HCT116 (cell line): ENCODE results near the gene DAGLA. TPM values are rescaled to one million over a fixed set of nuclear protein-coding genes. Genes with fewer than 3 reads are reported as not detected.

Source experiments
- ATAC-seq: fragments of 200-7000 bp; cut with Tn5 transposase; 2 replicates; pipeline ENCODE4 v1.9.1; 2020; ENCODE audit warnings: mild to moderate bottlenecking, moderate library complexity
- BruUV-seq: library from RNA; stranded (reverse); fragments of 400-500 nt; replicated peaks from 2 replicates; lab custom pipeline; 2021; lab: Mats Ljungman, UMichigan
- CTCF ChIA-PET: fragments of 300-600 bp; sonication (Branson Sonifier 250); formaldehyde crosslinking; loops from one replicate; lab custom pipeline; 2021; ENCODE audit warnings: antibody characterized with exemption; lab: Charles Lee
- POLR2A ChIA-PET: fragments of 300-600, 350-600 bp; sonication (Branson Sonifier 250); formaldehyde crosslinking; loops from one replicate; lab custom pipeline; 2021; ENCODE audit warnings: antibody characterized with exemption; lab: Charles Lee
- RAD21 ChIA-PET, 2 experiments: fragments of 300-600 bp; sonication (Branson Sonifier 250); formaldehyde crosslinking; loops; one replicate each; lab custom pipeline; 2023; ENCODE audit warnings: low total read pairs in 2 of 2; ENCODE audit not compliant: uncharacterized antibody in 2 of 2, unreplicated experiment in 2 of 2, low non-redundant PET in 1 of 2; lab: Charles Lee
- DNase-seq: peaks from one replicate; pipeline ENCODE4 v3.0.0-alpha.2; 2010; ENCODE audit warnings: low read depth, low spot score
- H2AFZ ChIP-seq: fragments of 200-600 bp; shearing (Covaris generic), sonication (generic); 2 replicates; pipeline ENCODE4 v1.6.1; 2017; ENCODE audit warnings: low read depth, mixed run types, mixed read lengths, antibody characterized with exemption, low read length; ENCODE audit not compliant: poor library complexity, severe bottlenecking
- H3K27ac ChIP-seq: 2 replicates; pipeline ENCODE4 v1.5.1; 2012; ENCODE audit warnings: low read depth, low read length
- H3K27me3 ChIP-seq: fragments of 200-600 bp; sonication (generic); 2 replicates; pipeline ENCODE4 v1.6.1; 2016; ENCODE audit warnings: mixed run types, low read length, mixed read lengths; ENCODE audit not compliant: insufficient read depth
- H3K36me3 ChIP-seq, 2 experiments: fragments of 200-500 bp in 1 of 2; fragments of 200-600 bp in 1 of 2; sonication (Bioruptor generic) in 1 of 2; sonication (generic) in 1 of 2; 2 replicates each; pipeline versions ENCODE4 v1.5.1 to v1.6.1; 2014 to 2016; ENCODE audit warnings: low read length in 2 of 2, inconsistent platforms in 1 of 2, mixed read lengths in 1 of 2, mixed run types in 1 of 2; ENCODE audit not compliant: insufficient read depth in 2 of 2, control insufficient read depth in 1 of 2
- H3K4me1 ChIP-seq, 2 experiments: fragments of 200-600 bp in 1 of 2; sonication (generic) in 1 of 2; 2 replicates each; pipeline versions ENCODE4 v1.5.1 to v1.6.1; 2012 to 2017; ENCODE audit warnings: low read length in 2 of 2, inconsistent platforms in 1 of 2, mild to moderate bottlenecking in 1 of 2, mixed read lengths in 1 of 2, mixed run types in 1 of 2, moderate library complexity in 1 of 2; ENCODE audit not compliant: insufficient read depth in 2 of 2, control insufficient read depth in 1 of 2
- H3K4me2 ChIP-seq: fragments of 200-600 bp; sonication (generic); 2 replicates; pipeline ENCODE4 v1.6.1; 2017; ENCODE audit warnings: mixed run types, low read length, mixed read lengths
- H3K4me3 ChIP-seq, 2 experiments: fragments of 200-600 bp in 1 of 2; sonication (generic) in 1 of 2; replicated peaks in 1 of 2; 2 replicates each; pipeline ENCODE4 v1.5.1; 2011 to 2016; ENCODE audit warnings: low read length in 2 of 2, control low read depth in 1 of 2, low read depth in 1 of 2, mild to moderate bottlenecking in 1 of 2, mixed read lengths in 1 of 2, mixed run types in 1 of 2
- H3K79me2 ChIP-seq: fragments of 200-600 bp; sonication (generic); 2 replicates; pipeline ENCODE4 v1.6.1; 2017; ENCODE audit warnings: mild to moderate bottlenecking, mixed run types, low read length, moderate library complexity, mixed read lengths; ENCODE audit not compliant: insufficient read depth
- H3K9ac ChIP-seq: fragments of 200-600 bp; sonication (generic); 2 replicates; pipeline ENCODE4 v1.6.1; 2016; ENCODE audit warnings: low read length, mixed read lengths
- H3K9me2 ChIP-seq: fragments of 200-600 bp; sonication (generic), shearing (Covaris generic); 2 replicates; pipeline ENCODE4 v1.6.1; 2017; ENCODE audit warnings: mixed run types, mild to moderate bottlenecking, moderate library complexity; ENCODE audit not compliant: insufficient read depth
- H3K9me3 ChIP-seq, 2 experiments: fragments of 200-500 bp in 1 of 2; fragments of 200-600 bp in 1 of 2; sonication (Bioruptor generic) in 1 of 2; sonication (generic) in 1 of 2; 2 replicates each; pipeline ENCODE4 v1.6.1; 2014 to 2017; ENCODE audit warnings: low read length in 2 of 2, mixed read lengths in 2 of 2, inconsistent platforms in 1 of 2, low read depth in 1 of 2, mild to moderate bottlenecking in 1 of 2, mixed run types in 1 of 2, moderate library complexity in 1 of 2; ENCODE audit not compliant: control insufficient read depth in 1 of 2, insufficient read depth in 1 of 2
- H4K20me1 ChIP-seq: fragments of 200-600 bp; sonication (generic), shearing (Covaris generic); 2 replicates; pipeline ENCODE4 v1.6.1; 2017; ENCODE audit warnings: mixed run types, mild to moderate bottlenecking, moderate library complexity; ENCODE audit not compliant: insufficient read depth
- CBX3 ChIP-seq: IDR thresholded peaks from 2 replicates; pipeline ENCODE4 v1.6.1; 2012; ENCODE audit warnings: low read depth
- EGR1 ChIP-seq: IDR thresholded peaks from 2 replicates; pipeline ENCODE4 v1.6.1; 2012; ENCODE audit warnings: low read depth
- EZH2phosphoT487 ChIP-seq: fragments of 200-600 bp; IDR thresholded peaks from 2 replicates; pipeline ENCODE4 v1.6.1; 2018; ENCODE audit warnings: antibody characterized with exemption, borderline replicate concordance
- MAX ChIP-seq: IDR thresholded peaks from 2 replicates; pipeline ENCODE4 v1.6.1; 2012
- REST ChIP-seq: IDR thresholded peaks from 2 replicates; pipeline ENCODE4 v1.6.1; 2012; ENCODE audit warnings: low read depth
- SIN3A ChIP-seq: IDR thresholded peaks from 2 replicates; pipeline ENCODE4 v1.6.1; 2012; ENCODE audit warnings: low read depth
- SP1 ChIP-seq: IDR thresholded peaks from 2 replicates; pipeline ENCODE4 v1.6.1; 2012; ENCODE audit warnings: low read depth
- SRF ChIP-seq: IDR thresholded peaks from 2 replicates; pipeline ENCODE4 v1.6.1; 2012; ENCODE audit warnings: low read depth
- YY1 ChIP-seq: IDR thresholded peaks from 2 replicates; pipeline ENCODE4 v1.6.1; 2011; ENCODE audit warnings: low read length, low read depth, moderate library complexity, mild to moderate bottlenecking; ENCODE audit not compliant: insufficient replicate concordance; ENCODE audit errors: extremely low read depth
- ZBTB33 ChIP-seq: IDR thresholded peaks from 2 replicates; pipeline ENCODE4 v1.6.1; 2011; ENCODE audit warnings: mild to moderate bottlenecking, low read length, moderate library complexity; ENCODE audit not compliant: insufficient replicate concordance; ENCODE audit errors: extremely low read depth
- ZFX ChIP-seq: fragments of 450-650 bp; IDR thresholded peaks from 2 replicates; pipeline ENCODE4 v1.6.1; 2017
- ZNF274 ChIP-seq: fragments of 200-500 bp; sonication (Bioruptor generic); IDR thresholded peaks from 2 replicates; pipeline ENCODE4 v1.6.1; 2014; ENCODE audit warnings: mild to moderate bottlenecking, low read depth, low read length, inconsistent platforms
- intact Hi-C: fragments of 100-400 bp; cut with micrococcal nuclease; formaldehyde crosslinking; loops from 2 replicates; pipeline ENCODE4 v1.10.0; 2022
- total RNA-seq: library from RNA; stranded (reverse); gene quantifications from one replicate; pipeline ENCODE4 v1.2.1, GENCODE V29; 2021; ENCODE audit not compliant: unreplicated experiment

Gene DAGLA
- total RNA-seq, 1 experiment from 2014 or later, result 2.7 TPM

- CTCF ChIA-PET, result interaction anchor here (1.0 kb wide), 1 partner anchor 29 kb away, joined by 3 read pairs; no protein-coding TSS in a partner anchor
- intact Hi-C loops, result no loop called here
- POLR2A ChIA-PET, result no interaction called here
- TF ChIP-seq CBX3 (no peak), EGR1 (no peak), SIN3A (no peak), SP1 (no peak), EZH2phosphoT487 (no peak), ZFX (no peak), SRF (no peak), REST (no peak), MAX (no peak), ZBTB33 (no peak), YY1 (no peak), ZNF274 (no peak)
- TF ChIP-seq, all 23 proteins: peak for 0
- RAD21 ChIA-PET, result no interaction called here
- H2AFZ ChIP-seq, result no peak overlapping the region
- no peaks in the 10 kb centered on the region for H3K9me2 ChIP-seq
- BruUV-seq, result no TSS peak
- no peak overlapping the region for H3K27ac ChIP-seq
- no peaks in the 10 kb centered on the region for H3K79me2 ChIP-seq
- no peak overlapping the region for H3K9ac ChIP-seq
- no peaks in the 10 kb centered on the region for H3K36me3 ChIP-seq
- H3K4me3 ChIP-seq, result no peak overlapping the region
- peaks cover 0 to 7% of the 10 kb centered on the region in 2 experiments; a peak in 1 of 4 replicates for H3K4me1 ChIP-seq
- no peaks in the 10 kb centered on the region for H3K27me3 ChIP-seq
- H3K4me2 ChIP-seq, result no peak overlapping the region
- H4K20me1 ChIP-seq, result no peaks in the 10 kb centered on the region
- no peak for ATAC-seq
- no peak for DNase-seq
- no peaks in the 10 kb centered on the region for H3K9me3 ChIP-seq
These were observed 37.9 kb downstream of the DAGLA start for GRCh38 chr11:61718046-61718531.
